ENCODE measurements around the gene ZMYM5.

DNA sequence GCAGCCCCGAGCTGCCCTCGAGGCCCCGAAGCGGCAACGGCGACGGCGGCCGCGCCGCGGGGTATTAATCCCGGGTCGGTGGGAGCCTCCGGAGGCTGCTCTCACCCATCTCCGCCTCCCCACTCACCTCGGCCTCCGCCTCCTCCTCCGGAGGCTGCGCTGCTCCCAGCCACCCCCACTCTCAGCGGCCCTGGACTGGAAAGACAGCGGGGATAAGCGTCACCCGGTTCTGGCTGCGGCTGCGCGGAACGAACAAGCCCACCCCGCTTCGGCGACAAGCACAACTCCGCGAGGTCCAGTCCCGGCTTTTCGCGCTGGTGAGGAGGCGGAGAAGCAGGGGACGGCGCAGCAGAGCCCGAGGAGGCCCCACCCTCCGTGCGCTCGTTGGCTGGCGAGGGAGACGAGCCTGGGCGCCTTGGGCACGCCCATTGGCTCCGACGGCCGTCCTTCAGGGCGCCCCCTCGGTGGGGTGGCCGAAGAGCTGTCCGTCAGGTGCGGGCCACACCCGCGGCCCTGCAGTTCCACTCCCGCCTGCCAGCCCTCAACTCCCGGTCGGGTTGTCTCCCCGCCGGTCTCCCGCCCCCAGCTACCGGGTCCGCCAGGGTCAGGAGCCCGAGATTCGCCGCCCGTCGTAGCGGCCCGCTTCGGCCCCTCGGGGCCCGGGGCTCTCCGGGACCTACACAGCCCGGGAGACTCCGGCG, at the start of gene ZMYM5:
- TF ChIP-seq TAF1 (conservative IDR thresholded peaks at IDR 0.05) (peak; percentile 91), EGR1 (IDR thresholded peaks at IDR 0.05; ENCODE audit: low read depth in 2 of 2) (no peak), GABPA (IDR thresholded peaks at IDR 0.05 in 1 of 2, conservative IDR thresholded peaks at IDR 0.05 in 1 of 2) (no peak)
- TF ChIP-seq, protein P1, sequence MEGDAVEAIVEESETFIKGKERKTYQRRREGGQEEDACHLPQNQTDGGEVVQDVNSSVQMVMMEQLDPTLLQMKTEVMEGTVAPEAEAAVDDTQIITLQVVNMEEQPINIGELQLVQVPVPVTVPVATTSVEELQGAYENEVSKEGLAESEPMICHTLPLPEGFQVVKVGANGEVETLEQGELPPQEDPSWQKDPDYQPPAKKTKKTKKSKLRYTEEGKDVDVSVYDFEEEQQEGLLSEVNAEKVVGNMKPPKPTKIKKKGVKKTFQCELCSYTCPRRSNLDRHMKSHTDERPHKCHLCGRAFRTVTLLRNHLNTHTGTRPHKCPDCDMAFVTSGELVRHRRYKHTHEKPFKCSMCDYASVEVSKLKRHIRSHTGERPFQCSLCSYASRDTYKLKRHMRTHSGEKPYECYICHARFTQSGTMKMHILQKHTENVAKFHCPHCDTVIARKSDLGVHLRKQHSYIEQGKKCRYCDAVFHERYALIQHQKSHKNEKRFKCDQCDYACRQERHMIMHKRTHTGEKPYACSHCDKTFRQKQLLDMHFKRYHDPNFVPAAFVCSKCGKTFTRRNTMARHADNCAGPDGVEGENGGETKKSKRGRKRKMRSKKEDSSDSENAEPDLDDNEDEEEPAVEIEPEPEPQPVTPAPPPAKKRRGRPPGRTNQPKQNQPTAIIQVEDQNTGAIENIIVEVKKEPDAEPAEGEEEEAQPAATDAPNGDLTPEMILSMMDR (IDR thresholded peaks at IDR 0.05; ENCODE audit: low read depth, low read length, missing input control) = peak; percentile 7
- TF ChIP-seq, protein P2, sequence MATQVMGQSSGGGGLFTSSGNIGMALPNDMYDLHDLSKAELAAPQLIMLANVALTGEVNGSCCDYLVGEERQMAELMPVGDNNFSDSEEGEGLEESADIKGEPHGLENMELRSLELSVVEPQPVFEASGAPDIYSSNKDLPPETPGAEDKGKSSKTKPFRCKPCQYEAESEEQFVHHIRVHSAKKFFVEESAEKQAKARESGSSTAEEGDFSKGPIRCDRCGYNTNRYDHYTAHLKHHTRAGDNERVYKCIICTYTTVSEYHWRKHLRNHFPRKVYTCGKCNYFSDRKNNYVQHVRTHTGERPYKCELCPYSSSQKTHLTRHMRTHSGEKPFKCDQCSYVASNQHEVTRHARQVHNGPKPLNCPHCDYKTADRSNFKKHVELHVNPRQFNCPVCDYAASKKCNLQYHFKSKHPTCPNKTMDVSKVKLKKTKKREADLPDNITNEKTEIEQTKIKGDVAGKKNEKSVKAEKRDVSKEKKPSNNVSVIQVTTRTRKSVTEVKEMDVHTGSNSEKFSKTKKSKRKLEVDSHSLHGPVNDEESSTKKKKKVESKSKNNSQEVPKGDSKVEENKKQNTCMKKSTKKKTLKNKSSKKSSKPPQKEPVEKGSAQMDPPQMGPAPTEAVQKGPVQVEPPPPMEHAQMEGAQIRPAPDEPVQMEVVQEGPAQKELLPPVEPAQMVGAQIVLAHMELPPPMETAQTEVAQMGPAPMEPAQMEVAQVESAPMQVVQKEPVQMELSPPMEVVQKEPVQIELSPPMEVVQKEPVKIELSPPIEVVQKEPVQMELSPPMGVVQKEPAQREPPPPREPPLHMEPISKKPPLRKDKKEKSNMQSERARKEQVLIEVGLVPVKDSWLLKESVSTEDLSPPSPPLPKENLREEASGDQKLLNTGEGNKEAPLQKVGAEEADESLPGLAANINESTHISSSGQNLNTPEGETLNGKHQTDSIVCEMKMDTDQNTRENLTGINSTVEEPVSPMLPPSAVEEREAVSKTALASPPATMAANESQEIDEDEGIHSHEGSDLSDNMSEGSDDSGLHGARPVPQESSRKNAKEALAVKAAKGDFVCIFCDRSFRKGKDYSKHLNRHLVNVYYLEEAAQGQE (IDR thresholded peaks at IDR 0.05) = peak; percentile 93
- TF ChIP-seq, protein P3, sequence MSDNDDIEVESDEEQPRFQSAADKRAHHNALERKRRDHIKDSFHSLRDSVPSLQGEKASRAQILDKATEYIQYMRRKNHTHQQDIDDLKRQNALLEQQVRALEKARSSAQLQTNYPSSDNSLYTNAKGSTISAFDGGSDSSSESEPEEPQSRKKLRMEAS (IDR thresholded peaks at IDR 0.05) = no peak
